AG08396 (cell line): Measurements from ENCODE around the gene HYLS1.
"Not testable (repeated sequence)": the region's sequence is repeated elsewhere in the genome, so short reads cannot be mapped to it uniquely, and the experiment has no call there.

Experiments used
- DNase-seq: peaks from one replicate; pipeline ENCODE4 v3.0.0; 2012; ENCODE audit warnings: low spot score, mixed read lengths

Gene HYLS1

GRCh38 chr11:125903711-125904659, 16.5 kb downstream of the HYLS1 start, which contains the start of gene DDX25:
Gene DDX25, plus strand, starts transcription at chr11:125904508. Its CDS starts 10 bp downstream, at chr11:125904518.
- no peak for DNase-seq

GRCh38 chr11:125904678-125905077, 17.2 kb downstream of the HYLS1 start:
- no peak for DNase-seq

DNA sequence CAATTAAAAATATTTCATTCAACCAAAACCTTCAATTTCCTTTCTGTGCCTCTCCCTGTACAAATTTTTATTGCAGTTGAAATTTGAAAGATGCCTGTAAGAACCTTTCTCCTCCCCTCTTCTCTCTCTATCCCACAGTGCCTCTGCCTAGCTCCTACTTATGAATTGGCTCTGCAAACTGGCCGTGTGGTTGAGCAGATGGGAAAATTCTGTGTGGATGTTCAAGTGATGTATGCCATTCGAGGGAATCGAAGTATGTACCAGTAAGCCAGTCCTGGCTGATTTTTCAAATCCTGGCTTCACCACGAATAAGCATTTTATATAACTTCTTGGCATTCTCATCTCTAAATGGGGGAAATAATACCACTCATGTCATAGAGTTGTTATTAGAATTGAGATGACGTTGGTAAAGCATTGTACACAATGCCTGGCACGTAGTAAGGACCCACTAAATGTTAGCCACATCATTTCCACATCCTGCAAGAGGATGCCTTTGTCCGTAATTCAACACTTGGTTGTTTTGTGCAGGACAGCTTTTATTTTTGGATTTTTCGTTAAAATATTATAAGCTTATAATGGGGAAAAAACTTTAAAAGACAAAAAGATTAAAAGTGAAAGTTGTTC, 22.9 kb downstream of the HYLS1 start:
- DNase-seq: no peak

DNA sequence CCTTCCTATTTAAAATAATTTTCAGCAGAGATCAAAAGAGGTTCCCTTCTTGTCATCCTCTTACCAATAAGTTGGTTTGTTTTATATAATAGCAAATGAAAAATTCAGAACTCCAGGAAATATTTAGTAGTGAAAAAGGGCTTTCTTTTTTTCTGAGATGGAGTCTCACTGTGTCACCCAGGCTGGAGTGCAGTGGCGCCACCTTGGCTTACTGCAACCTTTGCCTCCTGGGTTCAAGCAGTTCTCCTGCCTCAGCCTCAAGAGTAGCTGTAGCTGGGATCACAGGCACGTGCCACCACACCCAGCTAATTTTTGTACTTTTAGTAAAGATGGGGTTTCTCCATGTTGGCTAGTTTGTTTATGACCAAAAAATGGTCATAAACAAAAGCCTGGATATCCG, 27.1 kb downstream of the HYLS1 start:
- DNase-seq: not testable (repeated sequence)

GRCh38 chr11:125916683-125917347, 29.3 kb downstream of the HYLS1 start:
- no peak for DNase-seq

DNA sequence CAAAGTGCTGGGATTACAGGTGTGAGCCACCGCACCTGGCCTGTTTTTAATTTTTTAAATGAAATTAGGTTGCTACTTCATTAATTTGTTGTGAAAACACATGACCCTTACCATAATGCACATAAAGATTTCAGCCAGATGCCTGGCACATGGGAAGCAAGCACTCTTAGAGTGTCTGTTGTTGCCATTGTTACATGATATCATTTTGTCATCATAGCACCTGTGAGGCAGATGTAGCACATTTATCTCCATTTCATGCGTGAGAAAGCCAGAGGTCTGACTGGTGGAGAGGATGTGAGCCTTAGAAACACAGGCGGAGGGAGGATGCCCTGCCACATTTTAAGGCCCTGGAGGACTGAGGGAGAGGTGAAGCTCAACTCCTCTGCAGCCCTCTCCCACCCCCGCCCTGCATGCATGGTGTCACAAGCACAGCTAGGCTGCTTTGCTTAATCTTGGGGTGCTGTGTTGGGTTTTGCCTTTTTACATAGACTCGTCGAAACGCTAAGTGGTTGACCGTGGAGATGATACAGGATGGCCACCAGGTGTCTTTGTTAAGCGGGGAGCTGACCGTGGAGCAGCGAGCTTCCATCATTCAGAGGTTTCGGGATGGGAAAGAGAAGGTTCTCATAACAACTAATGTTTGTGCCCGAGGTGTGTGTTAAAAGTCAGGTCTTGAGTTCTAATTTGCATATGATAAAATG, 30.8 kb downstream of the HYLS1 start:
- no peak for DNase-seq

GRCh38 chr11:125921042-125921441, 33.6 kb downstream of the HYLS1 start:
- DNase-seq: no peak

DNA sequence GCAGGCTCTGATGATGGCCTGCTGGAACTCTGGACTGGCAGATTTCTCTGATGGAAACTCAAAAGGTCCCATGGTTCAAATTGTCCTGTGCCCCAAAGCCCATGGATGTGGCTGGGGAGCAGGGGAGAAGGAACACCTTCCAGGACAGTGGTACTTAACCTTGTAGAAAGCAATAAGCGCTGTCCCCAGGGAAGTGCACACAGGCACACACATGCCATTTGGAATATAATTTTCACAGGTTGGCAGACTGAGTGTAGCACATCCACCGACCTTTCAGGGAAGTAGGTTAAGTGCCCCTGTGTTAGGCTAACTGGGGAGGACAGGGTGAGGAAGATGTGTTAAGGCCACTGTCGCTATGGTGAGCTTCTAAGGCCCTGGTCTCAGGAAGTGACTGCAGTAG, 34.7 kb downstream of the HYLS1 start:
- no peak for DNase-seq

- DNase-seq: peak; percentile 73
Observed at GRCh38 chr11:125923012-125923579, 35.6 kb downstream of the HYLS1 start.

- no peak for DNase-seq
Observed at GRCh38 chr11:125923633-125924032, 36.2 kb downstream of the HYLS1 start.

GRCh38 chr11:125924384-125925007, 37.0 kb downstream of the HYLS1 start:
- DNase-seq: no peak

DNA sequence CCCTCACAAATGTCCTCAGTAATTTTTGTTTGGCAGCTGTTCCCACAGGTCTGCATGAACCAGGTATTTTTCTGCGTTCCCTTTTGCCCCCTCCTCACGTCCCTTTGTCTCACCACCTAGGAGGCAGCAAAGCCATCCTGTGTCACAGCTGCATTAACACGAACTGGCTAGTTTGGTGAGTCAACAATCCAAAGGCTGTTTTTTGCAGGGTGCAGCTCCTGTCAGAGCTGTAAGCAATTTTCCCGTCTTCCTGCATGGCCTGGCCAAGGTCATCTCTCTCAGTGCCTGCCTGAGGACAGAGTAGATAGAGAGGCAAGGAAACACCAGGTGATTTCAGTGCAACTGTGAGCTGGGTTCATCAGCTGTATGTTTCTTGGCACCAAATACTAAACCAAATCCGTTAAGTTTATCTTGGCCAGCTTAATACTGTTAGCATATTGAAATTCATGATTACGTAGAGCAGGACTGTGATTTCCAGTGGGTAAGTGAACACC, 37.8 kb downstream of the HYLS1 start:
- DNase-seq: no peak

GRCh38 chr11:125925804-125926203, 38.3 kb downstream of the HYLS1 start:
- DNase-seq: no peak

DNA sequence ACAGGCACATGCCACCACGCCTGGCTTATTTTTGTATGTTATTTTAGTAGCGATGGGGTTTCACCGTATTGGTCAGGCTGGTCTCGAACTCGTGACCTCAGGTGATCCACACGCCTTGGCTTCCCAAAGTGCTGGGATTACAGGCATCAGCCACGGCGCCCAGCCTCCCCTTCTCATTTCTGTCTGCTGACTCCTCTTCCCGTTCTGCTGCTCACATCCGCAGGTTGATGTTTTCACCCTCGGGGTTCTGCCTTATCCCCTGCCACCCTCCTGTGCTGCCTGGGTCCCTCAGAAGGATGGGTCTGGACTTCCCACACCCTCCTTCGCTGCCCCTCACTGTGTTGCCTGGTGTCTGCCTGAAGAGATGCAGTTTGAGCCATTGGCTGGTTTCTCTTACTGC, 39.2 kb downstream of the HYLS1 start:
- no peak for DNase-seq

GRCh38 chr11:125929445-125930075, 42.1 kb downstream of the HYLS1 start:
- no peak for DNase-seq

DNA sequence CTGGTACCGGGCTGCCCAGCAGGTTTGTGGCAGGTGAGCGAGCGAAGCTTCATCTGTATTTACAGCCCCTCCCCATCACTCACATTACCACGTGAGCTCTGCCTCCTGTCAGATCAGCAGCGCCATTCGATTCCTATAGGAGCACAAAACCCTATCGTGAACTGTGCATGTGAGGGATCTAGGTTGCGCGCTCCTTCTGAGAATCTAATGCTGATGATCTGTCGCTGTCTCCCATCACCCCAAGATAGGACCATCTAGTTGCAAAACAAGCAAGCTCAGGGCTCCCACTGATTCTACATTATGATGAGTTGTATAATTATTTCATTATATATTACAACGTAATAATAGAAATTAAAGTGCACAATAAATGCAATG, 42.6 kb downstream of the HYLS1 start:
- DNase-seq: no peak

- no peak for DNase-seq
Observed at GRCh38 chr11:125931116-125931515, 43.6 kb downstream of the HYLS1 start.

- DNase-seq: no peak
Observed at GRCh38 chr11:125931668-125932067, 44.2 kb downstream of the HYLS1 start.

- no peak for DNase-seq
Observed at GRCh38 chr11:125932301-125932700, 44.8 kb downstream of the HYLS1 start.

- no peak for DNase-seq
Observed at GRCh38 chr11:125933030-125933813, 45.8 kb downstream of the HYLS1 start.
